ENCODE data around the gene GRIA1. TPM values are rescaled to one million over a fixed set of nuclear protein-coding genes. Genes with fewer than 3 reads are reported as not detected.

The GRIA1 gene
- total RNA-seq, 3 donors from 2014 or later: 0.10 to 0.54 TPM; not detected in 1

- Histone ChIP-seq H3K4me1 (ENCODE audit: low read depth) (no peaks in the 10 kb centered on the region), H3K9me3 (peaks cover 2% of the 10 kb centered on the region), H3K4me3 (no peak overlapping the region), H3K36me3 (ENCODE audit: low read depth) (no peaks in the 10 kb centered on the region)
- DNase-seq: no peak
- ATAC-seq: no peak
- TF ChIP-seq, protein P1, sequence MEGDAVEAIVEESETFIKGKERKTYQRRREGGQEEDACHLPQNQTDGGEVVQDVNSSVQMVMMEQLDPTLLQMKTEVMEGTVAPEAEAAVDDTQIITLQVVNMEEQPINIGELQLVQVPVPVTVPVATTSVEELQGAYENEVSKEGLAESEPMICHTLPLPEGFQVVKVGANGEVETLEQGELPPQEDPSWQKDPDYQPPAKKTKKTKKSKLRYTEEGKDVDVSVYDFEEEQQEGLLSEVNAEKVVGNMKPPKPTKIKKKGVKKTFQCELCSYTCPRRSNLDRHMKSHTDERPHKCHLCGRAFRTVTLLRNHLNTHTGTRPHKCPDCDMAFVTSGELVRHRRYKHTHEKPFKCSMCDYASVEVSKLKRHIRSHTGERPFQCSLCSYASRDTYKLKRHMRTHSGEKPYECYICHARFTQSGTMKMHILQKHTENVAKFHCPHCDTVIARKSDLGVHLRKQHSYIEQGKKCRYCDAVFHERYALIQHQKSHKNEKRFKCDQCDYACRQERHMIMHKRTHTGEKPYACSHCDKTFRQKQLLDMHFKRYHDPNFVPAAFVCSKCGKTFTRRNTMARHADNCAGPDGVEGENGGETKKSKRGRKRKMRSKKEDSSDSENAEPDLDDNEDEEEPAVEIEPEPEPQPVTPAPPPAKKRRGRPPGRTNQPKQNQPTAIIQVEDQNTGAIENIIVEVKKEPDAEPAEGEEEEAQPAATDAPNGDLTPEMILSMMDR (IDR thresholded peaks at IDR 0.05): no peak
- intact Hi-C loops (cut with DNase I, micrococcal nuclease): no loop called here
Observed at GRCh38 chr5:153746440-153746839, 256.0 kb downstream of the GRIA1 start.

DNA sequence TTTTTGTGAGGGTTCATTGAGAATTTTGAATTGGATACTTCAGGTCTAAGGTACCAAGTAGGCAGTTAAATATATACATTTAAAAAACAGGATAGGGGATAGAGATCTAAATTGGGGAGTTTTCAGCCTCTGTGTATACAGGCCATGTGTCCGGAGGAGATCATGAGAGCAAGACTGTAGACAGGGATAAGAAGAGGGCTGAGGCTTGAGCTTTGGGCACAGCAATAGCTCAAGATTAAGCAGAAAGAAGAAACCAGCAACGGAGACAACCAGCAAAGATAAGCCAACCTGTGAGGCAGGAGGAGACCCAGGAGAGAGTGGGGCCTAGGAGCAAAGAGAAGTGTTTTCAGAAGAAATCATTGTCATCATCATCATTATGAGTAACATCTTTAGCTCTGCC, 258.4 kb downstream of the GRIA1 start:
- intact Hi-C loops (cut with DNase I, micrococcal nuclease): no loop called here
- ATAC-seq (no peak), DNase-seq (no peak)
- Histone ChIP-seq H3K4me3 (no peak overlapping the region), H3K36me3 (ENCODE audit: low read depth) (no peaks in the 10 kb centered on the region), H3K9me3 (peaks cover 1% of the 10 kb centered on the region), H3K4me1 (ENCODE audit: low read depth) (no peaks in the 10 kb centered on the region)
- TF ChIP-seq, protein P1 (IDR thresholded peaks at IDR 0.05): no peak

DNA sequence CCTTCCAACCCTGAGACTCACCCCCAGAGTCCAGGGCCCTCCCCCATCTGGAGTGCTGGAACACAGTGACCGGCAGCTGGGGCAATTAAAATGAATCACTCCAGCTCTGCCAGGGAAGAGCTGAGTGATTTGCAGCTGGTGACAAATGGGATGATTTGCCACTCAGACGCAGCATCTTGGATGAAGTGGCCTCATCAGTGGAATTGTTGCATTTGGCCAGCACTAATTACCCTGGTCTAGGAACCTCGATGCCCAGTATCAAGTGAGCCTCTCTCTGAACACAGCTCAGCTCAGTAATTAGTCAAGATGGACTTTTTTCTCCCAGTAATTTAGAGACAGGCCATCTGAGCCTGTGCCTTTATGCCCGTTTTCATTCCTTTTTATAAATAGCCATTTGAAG, 259.5 kb downstream of the GRIA1 start:
- Histone ChIP-seq H3K9me3 (no peaks in the 10 kb centered on the region), H3K36me3 (ENCODE audit: low read depth) (no peaks in the 10 kb centered on the region), H3K4me1 (ENCODE audit: low read depth) (no peaks in the 10 kb centered on the region), H3K4me3 (no peak overlapping the region)
- intact Hi-C loops (cut with DNase I, micrococcal nuclease): no loop called here
- DNase-seq (no peak), ATAC-seq (no peak)
- TF ChIP-seq, protein P1 (IDR thresholded peaks at IDR 0.05): no peak

DNA sequence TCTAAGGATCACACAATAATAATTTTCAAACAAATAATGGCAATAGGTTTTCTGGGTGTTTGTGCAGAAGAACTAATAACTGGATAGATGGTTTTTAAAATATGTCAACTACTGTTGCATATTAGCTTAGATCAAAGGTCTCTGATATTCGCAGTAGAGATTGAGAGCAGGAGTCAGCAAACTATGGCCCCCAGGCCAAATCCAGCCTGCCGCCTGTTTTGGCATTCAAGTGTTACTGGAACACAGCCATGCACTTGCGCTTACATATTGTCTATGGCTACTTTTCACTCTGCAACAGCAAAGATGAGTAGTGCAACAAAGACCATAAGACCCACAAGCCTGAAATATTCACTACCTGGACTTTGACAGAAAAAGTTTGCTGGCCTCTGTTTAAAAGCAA, 260.8 kb downstream of the GRIA1 start:
- no peaks in the 10 kb centered on the region for H3K9me3 ChIP-seq
- no peak for ATAC-seq
- H3K4me1 ChIP-seq (ENCODE audit: low read depth): no peaks in the 10 kb centered on the region
- DNase-seq: no peak
- no peaks in the 10 kb centered on the region for H3K36me3 ChIP-seq (ENCODE audit: low read depth)
- no peak overlapping the region for H3K4me3 ChIP-seq
- intact Hi-C loops (cut with DNase I, micrococcal nuclease): no loop called here
- TF ChIP-seq, protein P1 (IDR thresholded peaks at IDR 0.05): no peak

- Histone ChIP-seq H3K4me3 (no peak overlapping the region), H3K36me3 (ENCODE audit: low read depth) (no peaks in the 10 kb centered on the region), H3K9me3 (peaks cover 10% of the 10 kb centered on the region), H3K4me1 (ENCODE audit: low read depth) (no peaks in the 10 kb centered on the region)
- intact Hi-C loops (cut with DNase I, micrococcal nuclease): no loop called here
- DNase-seq: no peak
- TF ChIP-seq, protein P1 (IDR thresholded peaks at IDR 0.05): no peak
- ATAC-seq: no peak
Observed at GRCh38 chr5:153752890-153753289, 262.4 kb downstream of the GRIA1 start.
